Measurements from ENCODE around the gene CROCC2. TPM values are rescaled to one million over a fixed set of nuclear protein-coding genes. Genes with fewer than 3 reads are reported as not detected.

CROCC2 gene
- total RNA-seq, 1 donor, result not detected

- H3K9me3 ChIP-seq (ENCODE audit: low read depth, low read length), result no peaks in the 10 kb centered on the region
- no peaks in the 10 kb centered on the region for H3K4me1 ChIP-seq (ENCODE audit: insufficient read depth, low read length)
- no peak overlapping the region for H3K4me3 ChIP-seq (ENCODE audit: low read length)
- H3K27me3 ChIP-seq (ENCODE audit: insufficient read depth, low read length), result no peaks in the 10 kb centered on the region
Observed at GRCh38 chr2:240906911-240907590, 915 bp downstream of the CROCC2 start.

DNA sequence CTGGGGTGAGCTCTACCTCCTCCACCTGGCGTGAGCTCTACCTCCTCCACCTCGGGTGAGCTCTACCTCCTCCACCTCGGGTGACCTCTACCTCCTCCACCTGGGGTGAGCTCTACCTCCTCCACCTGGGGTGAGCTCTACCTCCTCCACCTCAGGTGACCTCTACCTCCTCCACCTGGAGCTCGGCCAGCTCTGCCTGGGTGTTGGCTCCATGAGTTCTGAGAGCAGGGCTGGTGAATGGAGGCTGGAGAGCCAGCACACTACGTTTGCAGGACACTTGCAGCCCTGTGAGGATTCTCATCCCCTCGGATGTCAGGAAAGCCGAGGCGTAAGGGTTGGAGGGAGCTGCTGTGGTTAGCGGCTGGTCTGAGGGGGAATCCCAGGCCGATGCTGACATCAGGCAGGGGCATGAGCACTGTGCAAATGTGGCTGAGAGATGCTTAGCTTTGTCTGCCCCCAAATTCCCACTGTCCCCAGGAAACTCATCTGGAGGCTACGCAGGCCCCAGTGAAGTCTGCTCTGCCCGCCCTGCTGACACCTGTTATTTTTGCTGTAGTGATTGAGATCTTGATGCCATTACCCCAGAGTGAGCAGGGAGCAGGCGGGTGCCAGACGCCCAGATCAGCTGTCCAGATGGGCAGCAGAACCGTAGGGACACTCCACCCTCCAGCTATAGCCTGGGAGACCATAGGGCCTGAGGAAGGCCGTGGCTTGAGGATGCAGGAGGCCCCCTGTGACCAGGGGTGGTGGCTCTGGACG is 3.3 kb downstream of the CROCC2 start:
- Histone ChIP-seq H3K9me3 (ENCODE audit: low read depth, low read length) (no peaks in the 10 kb centered on the region), H3K27me3 (ENCODE audit: insufficient read depth, low read length) (no peaks in the 10 kb centered on the region), H3K4me3 (ENCODE audit: low read length) (no peak overlapping the region), H3K4me1 (ENCODE audit: insufficient read depth, low read length) (no peaks in the 10 kb centered on the region)

DNA sequence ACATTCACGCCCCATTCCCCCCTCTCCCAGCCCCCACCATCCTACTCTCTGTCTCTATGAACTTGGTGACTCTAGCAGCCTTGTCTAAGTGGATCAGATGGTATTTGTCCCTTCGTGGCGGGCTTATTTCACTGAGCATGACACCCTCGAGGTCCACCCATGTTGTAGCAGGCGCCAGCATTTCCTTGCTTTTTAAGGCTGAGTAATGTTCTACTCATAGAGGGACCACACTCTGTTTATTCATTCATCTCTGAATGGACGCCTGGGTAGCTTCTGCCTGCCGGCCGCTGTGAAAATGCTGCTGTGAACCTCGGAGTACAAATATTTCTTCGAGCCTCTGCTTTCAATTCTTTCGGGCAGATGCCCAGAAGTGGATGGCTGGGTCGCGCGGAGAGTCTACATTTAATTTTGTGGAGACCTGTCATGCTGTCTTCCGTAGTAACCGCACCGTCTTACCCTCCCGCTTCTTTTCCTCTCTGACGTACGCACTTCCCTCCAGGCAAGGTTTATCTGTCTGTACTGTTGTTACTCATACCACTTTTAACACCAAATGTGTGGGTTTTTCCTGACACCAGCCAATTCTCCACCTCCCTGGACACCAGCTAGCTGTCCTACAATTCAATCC is 5.6 kb downstream of the CROCC2 start:
- H3K4me1 ChIP-seq (ENCODE audit: insufficient read depth, low read length), result no peaks in the 10 kb centered on the region
- peaks cover 7% of the 10 kb centered on the region for H3K27me3 ChIP-seq (ENCODE audit: insufficient read depth, low read length)
- H3K4me3 ChIP-seq (ENCODE audit: low read length), result no peak overlapping the region

DNA sequence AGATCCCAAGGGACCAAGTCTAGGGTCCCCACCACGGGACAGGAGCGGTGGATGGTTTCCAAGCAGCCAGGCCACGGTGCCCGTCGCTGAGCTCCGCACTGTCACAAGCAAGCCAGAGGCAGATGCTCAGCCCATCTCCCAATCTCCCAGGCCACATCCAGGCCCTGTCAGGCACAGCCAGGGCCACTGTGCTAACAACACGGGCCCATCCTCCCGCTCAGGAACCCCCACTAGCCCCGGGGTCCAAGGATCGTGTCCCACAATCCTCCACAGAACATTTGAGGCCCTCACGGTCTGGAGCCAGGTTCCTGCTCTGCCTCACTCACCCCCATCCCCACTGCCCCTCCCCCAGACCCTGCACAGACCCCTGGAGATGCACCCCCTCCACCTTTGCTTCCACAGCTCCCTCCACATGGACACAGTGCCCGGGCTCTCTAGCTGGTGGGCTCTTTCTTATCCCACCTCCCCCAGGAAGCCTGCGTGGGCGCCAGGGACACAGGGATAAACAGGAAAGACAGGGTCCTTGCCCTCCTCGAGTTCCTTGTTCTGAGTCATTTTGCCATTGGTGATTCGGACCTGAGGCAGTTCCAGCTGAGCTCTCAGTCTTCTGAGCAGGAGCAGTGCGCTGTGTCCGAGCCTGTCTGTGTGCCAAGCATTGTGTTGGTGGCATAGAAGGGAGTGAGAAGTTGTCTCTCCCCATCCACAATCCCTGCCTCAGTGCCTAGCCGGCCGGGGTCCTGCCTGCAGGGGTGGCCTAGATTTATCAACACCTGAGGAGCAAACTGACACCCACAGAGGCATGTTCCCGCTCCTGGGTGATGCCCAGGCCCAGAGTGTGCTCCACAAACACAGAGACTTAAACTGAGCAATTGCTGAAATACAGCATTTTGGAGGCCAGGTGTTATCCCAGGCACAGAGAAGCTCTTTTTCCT is 7.0 kb downstream of the CROCC2 start:
- Histone ChIP-seq H3K27me3 (ENCODE audit: insufficient read depth, low read length) (peaks cover 7% of the 10 kb centered on the region), H3K9me3 (ENCODE audit: low read depth, low read length) (no peaks in the 10 kb centered on the region), H3K4me3 (ENCODE audit: low read length) (no peak overlapping the region), H3K4me1 (ENCODE audit: insufficient read depth, low read length) (no peaks in the 10 kb centered on the region)

More for the DNA sequence above, 5.6 kb downstream of the CROCC2 start:
- H3K9me3 ChIP-seq (ENCODE audit: low read depth, low read length), result no peaks in the 10 kb centered on the region

DNA sequence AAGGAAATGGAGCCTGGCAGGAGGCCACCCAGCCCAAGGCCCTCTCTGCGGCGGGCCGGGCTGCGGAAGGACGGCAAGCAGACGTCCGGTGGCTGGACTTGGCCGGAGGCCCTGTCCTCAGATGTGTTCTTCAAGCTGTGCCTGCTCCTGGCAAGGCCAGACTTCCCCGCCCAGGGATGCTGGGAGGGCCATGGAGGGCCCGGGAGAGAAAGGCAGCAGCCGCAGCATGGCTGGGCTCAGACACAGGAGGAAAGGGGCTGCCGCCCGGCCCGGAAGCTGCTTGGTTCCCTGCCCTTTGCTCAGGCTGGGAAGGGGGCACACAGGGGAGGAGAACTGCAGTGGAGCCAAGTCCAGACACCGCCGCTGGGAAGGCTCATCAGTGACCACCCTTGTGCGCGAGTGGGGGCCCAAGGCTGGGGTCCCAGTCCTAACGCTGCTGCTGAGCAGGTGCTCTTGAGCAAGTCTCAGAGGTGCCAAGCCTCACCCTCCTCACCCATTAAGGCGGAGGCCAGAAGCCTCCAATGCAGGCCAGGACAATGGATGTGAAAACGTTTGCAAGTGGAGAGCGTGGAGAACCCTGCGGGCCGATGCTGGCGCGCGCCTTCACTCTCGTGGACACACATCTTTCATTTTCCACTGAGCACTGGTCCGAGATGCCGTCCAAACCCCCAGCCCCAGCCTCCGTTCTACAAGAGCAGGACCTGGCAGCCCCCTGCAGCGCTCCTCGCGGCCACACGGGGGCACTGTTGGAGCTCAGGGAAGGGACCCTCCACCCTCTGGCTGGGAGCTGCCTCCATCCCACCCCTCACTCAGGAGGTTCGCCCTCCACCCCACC is 7.9 kb downstream of the CROCC2 start:
- Histone ChIP-seq H3K4me3 (ENCODE audit: low read length) (no peak overlapping the region), H3K4me1 (ENCODE audit: insufficient read depth, low read length) (no peaks in the 10 kb centered on the region), H3K27me3 (ENCODE audit: insufficient read depth, low read length) (peaks cover 7% of the 10 kb centered on the region), H3K9me3 (ENCODE audit: low read depth, low read length) (no peaks in the 10 kb centered on the region)

DNA sequence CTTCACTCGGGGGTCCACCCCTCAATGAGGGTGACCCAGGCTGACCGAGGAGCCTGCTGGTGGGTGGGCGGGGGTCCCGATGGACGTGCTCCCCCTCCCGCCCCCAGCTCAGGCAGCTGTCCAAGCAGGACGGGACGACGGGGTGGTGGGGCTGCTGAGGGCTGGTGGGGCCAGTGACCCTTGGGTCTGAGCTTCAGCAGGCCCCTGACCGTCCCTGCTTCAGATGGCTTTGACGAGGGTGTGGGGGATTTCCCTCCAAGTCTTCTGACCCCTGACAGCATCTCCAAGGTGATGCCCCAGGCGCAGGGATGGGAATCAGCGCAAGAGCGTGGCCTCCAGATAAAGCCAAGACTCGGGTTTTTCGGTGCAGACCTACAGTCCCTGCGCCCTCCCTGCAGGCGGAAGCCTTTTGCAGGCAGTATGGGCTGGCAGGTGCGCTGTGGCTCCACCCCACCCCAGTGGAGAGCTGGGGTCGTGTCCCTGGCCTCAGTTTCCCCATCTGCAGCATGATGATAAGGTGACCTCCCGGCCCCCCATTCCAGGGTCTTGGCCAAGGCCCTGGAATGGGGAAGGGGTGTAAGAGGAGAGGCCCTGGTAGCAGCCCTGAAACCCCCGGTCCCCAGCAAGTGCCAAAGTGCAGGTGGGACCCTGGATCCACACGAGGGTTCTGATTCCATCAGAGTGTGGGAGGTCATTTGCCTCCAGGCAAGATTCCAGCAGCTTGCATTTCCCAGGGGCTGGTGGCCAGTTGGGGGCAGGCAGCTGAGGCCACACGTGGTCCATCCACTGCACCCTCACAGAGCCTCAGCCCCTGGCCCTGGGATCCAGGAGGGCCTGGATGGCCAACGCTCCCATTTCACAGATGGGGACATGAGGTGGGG is 8.7 kb downstream of the CROCC2 start:
- Histone ChIP-seq H3K4me3 (ENCODE audit: low read length) (no peak overlapping the region), H3K4me1 (ENCODE audit: insufficient read depth, low read length) (no peaks in the 10 kb centered on the region), H3K9me3 (ENCODE audit: low read depth, low read length) (no peaks in the 10 kb centered on the region), H3K27me3 (ENCODE audit: insufficient read depth, low read length) (peaks cover 7% of the 10 kb centered on the region)

- no peaks in the 10 kb centered on the region for H3K9me3 ChIP-seq (ENCODE audit: low read depth, low read length)
- H3K4me1 ChIP-seq (ENCODE audit: insufficient read depth, low read length), result no peaks in the 10 kb centered on the region
- no peak overlapping the region for H3K4me3 ChIP-seq (ENCODE audit: low read length)
- H3K27me3 ChIP-seq (ENCODE audit: insufficient read depth, low read length), result peaks cover 7% of the 10 kb centered on the region
Observed at GRCh38 chr2:240915526-240916341, 9.6 kb downstream of the CROCC2 start.

DNA sequence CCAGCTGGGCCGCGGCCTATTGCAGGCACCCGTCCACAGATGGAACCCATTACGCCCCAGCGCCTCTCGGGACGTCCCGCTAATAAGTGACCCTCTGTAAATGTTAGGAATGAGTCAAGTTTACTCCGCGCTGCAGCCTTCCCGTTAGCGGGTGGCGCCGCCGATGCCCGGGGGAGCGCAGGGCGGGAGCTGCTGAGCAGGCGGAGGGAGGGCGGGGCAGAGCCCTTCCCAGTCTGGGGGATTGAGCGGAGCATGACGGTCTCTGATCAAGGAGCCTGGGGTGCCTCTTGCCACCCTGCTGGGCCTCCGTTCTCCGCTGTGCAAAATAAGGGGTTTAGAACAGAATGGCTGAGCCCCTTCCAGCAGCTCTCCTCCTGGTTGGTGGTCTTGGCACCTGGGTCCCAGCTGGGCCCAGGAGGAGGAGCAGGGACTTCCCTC is 10.5 kb downstream of the CROCC2 start:
- H3K4me3 ChIP-seq (ENCODE audit: low read length), result no peak overlapping the region
- no peaks in the 10 kb centered on the region for H3K4me1 ChIP-seq (ENCODE audit: insufficient read depth, low read length)
- no peaks in the 10 kb centered on the region for H3K9me3 ChIP-seq (ENCODE audit: low read depth, low read length)
- H3K27me3 ChIP-seq (ENCODE audit: insufficient read depth, low read length), result peaks cover 7% of the 10 kb centered on the region

DNA sequence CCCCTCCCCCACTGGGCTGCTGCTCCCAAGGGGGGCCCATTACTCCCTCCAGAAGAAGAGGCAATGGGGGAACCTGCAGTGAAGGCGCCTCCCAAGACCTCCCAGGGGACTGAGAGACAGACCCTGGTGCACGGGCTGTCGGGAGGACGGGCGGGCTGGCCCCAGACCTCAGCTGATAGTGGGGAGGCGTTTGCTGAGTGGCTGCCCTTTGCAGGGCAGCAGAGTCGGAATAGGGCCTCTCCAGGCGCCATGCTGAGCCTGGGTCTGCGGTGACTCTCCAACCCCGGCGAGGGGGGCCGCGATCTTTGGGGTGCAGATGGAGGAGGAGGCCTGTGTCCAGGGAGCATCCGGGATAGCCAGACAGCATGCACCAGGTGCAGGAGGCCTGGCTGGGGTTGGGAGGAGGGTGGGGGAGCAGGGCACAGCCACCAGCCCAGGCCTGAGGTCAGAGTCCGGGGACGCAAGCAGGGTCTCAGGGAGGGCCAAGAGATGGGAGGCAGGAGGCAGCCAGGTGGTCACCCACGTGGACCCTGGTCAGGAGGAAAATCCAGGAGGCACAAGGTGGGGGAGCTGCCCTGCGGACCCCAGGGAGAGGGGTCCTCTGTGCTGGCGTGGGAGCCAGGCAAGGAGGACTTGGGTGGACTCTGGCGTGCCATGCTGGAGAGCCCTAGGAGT is 11.0 kb downstream of the CROCC2 start:
- no peak overlapping the region for H3K4me3 ChIP-seq (ENCODE audit: low read length)
- no peaks in the 10 kb centered on the region for H3K9me3 ChIP-seq (ENCODE audit: low read depth, low read length)
- H3K4me1 ChIP-seq (ENCODE audit: insufficient read depth, low read length), result no peaks in the 10 kb centered on the region
- peaks cover 7% of the 10 kb centered on the region for H3K27me3 ChIP-seq (ENCODE audit: insufficient read depth, low read length)

- H3K4me1 ChIP-seq (ENCODE audit: insufficient read depth, low read length), result no peaks in the 10 kb centered on the region
- H3K27me3 ChIP-seq (ENCODE audit: insufficient read depth, low read length), result peaks cover 7% of the 10 kb centered on the region
- H3K4me3 ChIP-seq (ENCODE audit: low read length), result no peak overlapping the region
- no peaks in the 10 kb centered on the region for H3K9me3 ChIP-seq (ENCODE audit: low read depth, low read length)
Observed at GRCh38 chr2:240917684-240918257, 11.6 kb downstream of the CROCC2 start.

GRCh38 chr2:240918258-240919091 is 12.3 kb downstream of the CROCC2 start:
- Histone ChIP-seq H3K4me3 (ENCODE audit: low read length) (no peak overlapping the region), H3K9me3 (ENCODE audit: low read depth, low read length) (no peaks in the 10 kb centered on the region), H3K27me3 (ENCODE audit: insufficient read depth, low read length) (peaks cover 7% of the 10 kb centered on the region), H3K4me1 (ENCODE audit: insufficient read depth, low read length) (no peaks in the 10 kb centered on the region)

Measured in mononuclear cell (primary cell).